T-helper 1 cell treated with Interleukin-12 subunit alpha and Interleukin-12 subunit beta and Interleukin-4 antibody, amounts not matched to agents 30 μg/mL and 1 μg/mL, for 36 hours (primary cell): ENCODE measurements around the gene TMEM164.

Source experiments
- H3K27ac Mint-ChIP-seq: one replicate; pipeline ENCODE4 v1.8.0; 2021; ENCODE audit warnings: mild to moderate bottlenecking, mixed read lengths
- H3K27me3 Mint-ChIP-seq: one replicate; pipeline ENCODE4 v1.8.0; 2021; ENCODE audit warnings: low read depth, mixed read lengths
- H3K36me3 Mint-ChIP-seq: one replicate; pipeline ENCODE4 v1.8.0; 2021; ENCODE audit warnings: low read depth, mixed read lengths
- H3K4me1 Mint-ChIP-seq: one replicate; pipeline ENCODE4 v1.8.0; 2021; ENCODE audit warnings: low read depth, mixed read lengths
- H3K4me3 Mint-ChIP-seq: one replicate; pipeline ENCODE4 v1.8.0; 2021; ENCODE audit warnings: mild to moderate bottlenecking, moderate library complexity, mixed read lengths
- H3K9me3 Mint-ChIP-seq: one replicate; pipeline ENCODE4 v1.8.0; 2021; ENCODE audit warnings: mixed read lengths

Gene TMEM164

DNA sequence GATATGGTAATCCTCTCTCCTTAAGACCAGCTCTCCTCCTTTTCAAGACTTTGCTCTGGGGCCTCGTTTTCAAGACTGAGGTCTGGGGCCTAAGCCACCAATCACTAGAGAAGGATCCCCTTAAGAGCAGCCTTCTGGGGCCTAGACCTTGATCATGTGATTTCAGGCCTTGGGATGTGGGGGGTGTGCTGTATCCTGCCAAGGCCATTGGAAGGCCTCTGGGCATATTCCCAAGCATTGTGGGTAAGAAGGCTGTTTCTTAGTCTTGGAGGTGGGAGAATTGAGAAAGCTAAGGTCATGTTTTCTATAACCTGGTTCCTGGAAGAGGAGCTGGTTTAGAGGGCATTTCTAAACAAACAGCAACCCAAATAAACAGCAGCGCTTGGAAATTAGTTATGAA, 12.1 kb downstream of the TMEM164 start:
- H3K27me3 Mint-ChIP-seq = no peaks in the 10 kb centered on the region
- H3K4me1 Mint-ChIP-seq = peaks cover 7% of the 10 kb centered on the region
- peaks cover 19% of the 10 kb centered on the region for H3K36me3 Mint-ChIP-seq
- H3K27ac Mint-ChIP-seq = no peak overlapping the region
- no peaks in the 10 kb centered on the region for H3K9me3 Mint-ChIP-seq
- H3K4me3 Mint-ChIP-seq = no peak overlapping the region

DNA sequence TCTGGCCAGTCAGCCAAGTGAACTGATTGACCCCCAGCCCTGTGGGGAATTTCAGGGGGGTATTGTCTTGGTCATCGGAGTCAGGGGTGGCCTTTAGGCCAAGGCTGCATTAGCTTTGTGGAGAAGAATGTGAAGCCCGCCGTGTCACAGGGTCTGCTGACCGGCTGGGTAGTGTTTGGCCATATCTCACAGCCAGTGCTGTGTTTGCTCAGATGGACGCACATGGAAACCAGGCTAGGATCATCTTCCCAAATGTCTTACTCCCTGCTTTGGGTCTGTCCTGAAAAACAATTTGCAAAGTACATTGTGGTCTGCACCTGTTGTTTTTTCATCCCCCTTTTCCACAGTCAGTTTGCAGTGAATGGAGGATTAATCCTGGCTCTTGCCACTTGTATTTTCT, 13.0 kb downstream of the TMEM164 start:
- H3K4me1 Mint-ChIP-seq = peaks cover 7% of the 10 kb centered on the region
- no peaks in the 10 kb centered on the region for H3K9me3 Mint-ChIP-seq
- no peak overlapping the region for H3K4me3 Mint-ChIP-seq
- no peaks in the 10 kb centered on the region for H3K27me3 Mint-ChIP-seq
- H3K36me3 Mint-ChIP-seq = peaks cover 16% of the 10 kb centered on the region
- H3K27ac Mint-ChIP-seq = no peak overlapping the region

DNA sequence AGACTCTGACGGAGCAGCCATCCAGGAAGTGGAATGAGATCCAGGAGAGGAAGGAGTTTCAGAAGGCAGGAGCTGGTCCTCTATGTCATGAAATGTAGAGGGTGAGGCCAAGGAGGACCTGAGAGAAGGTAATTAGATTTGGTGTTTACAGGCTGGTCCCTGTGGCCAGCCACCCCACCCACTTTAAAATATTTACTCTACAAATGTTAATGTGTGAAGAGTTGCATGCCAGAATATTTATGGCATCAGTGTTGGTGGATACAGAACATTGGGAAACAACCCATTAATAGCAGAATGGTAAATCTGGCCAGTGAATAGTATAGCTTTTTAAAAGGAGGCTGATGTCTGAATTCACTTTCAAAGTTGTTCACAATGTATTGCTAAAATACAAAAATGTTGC, 17.6 kb downstream of the TMEM164 start:
- Mint-ChIP-seq H3K36me3 (peaks cover 15% of the 10 kb centered on the region), H3K4me3 (no peak overlapping the region), H3K27me3 (no peaks in the 10 kb centered on the region), H3K9me3 (no peaks in the 10 kb centered on the region), H3K4me1 (peaks cover 3% of the 10 kb centered on the region), H3K27ac (no peak overlapping the region)

DNA sequence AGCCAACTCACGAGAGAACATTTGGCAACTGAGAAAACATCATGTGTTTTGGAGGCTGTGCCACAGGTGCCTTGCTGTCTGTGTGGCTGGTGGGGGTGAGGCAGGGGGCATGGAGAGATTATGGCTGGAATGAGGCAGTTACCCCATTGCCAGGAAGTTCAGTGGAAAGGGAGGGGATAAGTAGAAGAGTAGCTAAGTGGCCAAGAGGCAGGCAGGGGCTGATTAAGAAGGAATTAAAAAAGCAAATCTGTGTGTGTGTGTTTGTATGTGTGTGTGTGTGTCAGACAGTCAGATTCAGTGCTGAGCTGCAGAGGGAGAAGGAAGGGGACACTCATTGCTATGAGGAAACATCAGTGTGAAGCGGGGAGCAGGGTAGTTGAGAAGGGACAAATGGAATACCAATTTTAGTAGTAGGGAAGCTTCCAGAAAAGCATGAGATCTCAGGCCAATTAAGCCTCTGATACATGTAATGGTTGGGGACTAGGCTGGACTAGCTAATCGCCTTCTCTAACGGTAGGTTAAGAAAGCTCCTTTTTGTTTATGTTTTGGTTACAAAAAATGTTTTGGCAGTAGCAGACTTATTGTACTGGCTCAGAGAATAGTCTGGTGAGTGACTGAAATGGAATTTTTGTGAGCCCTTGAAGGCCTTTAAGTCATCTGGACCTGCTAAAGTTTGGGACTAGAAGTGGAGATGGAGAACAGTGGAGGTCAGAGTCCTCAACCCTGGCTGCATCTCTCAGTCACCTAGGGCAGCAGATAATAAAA, 18.5 kb downstream of the TMEM164 start:
- Mint-ChIP-seq H3K27ac (no peak overlapping the region), H3K36me3 (peaks cover 17% of the 10 kb centered on the region)

DNA sequence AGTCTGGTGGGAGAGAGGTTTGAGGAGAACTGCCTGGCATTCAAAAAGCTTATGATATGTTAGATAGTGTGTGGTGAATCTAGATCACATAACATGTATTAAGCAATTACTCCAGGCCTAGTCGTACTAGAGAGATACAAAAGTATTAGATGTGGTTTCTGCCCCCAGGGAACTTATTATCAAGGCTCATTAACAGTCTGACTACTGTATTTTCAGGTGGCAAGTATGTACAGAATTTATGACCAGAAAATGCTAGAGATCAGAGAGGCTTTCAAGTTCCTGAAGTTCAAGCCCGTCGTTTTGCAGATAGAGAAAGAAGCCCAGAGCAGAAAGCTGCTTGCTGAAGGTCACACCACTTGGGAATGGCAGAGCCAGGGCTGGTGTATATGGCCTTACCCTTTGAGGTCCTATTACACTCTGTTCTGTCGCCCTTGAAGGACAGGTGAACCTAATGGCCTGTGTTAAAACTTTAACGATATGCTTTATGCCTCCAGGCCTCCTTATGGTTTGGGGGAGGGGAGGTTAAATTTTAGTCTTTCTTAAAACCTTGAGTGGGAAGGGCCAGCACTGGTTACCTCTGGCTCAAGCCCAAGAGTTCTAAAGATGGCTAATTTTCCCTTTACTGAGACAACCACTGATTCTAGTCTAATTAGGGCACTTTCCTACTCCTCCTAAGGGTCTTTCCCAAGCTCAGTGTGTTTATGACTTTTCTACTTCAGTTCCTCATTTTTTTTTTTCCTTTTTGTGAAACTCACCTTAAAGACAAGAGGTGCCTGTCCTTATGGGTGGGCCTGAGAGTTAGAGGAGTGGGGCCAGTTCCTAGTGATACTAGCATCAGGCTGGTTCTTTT, 19.9 kb downstream of the TMEM164 start:
- peaks cover 13% of the 10 kb centered on the region for H3K36me3 Mint-ChIP-seq
- no peak overlapping the region for H3K27ac Mint-ChIP-seq
- H3K9me3 Mint-ChIP-seq = no peaks in the 10 kb centered on the region
- peaks cover 3% of the 10 kb centered on the region for H3K4me1 Mint-ChIP-seq
- H3K4me3 Mint-ChIP-seq = no peak overlapping the region
- H3K27me3 Mint-ChIP-seq = no peaks in the 10 kb centered on the region

More for the DNA sequence above, 18.5 kb downstream of the TMEM164 start:
- Mint-ChIP-seq H3K27me3 (no peaks in the 10 kb centered on the region), H3K9me3 (no peaks in the 10 kb centered on the region), H3K4me3 (no peak overlapping the region), H3K4me1 (peaks cover 3% of the 10 kb centered on the region)

DNA sequence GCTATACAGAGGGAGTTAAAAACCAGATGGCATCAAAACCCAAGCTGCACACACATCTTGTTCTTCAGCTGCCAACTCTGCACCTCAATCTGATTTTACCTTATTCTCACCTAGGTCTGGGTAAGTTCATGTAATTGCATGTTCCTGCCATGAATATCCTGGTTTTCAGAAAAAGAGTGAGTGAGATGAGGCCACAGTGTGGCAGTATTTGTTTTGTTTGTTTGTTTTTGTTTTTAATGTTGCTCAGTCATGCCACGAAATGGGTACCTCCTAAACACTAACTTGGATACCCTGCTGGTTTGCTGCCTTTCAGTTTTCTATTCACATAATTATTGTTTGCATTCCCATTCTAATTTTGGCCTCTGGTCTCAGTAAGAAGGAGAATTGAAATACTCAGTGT, 22.5 kb downstream of the TMEM164 start:
- H3K4me1 Mint-ChIP-seq = no peaks in the 10 kb centered on the region
- H3K27ac Mint-ChIP-seq = no peak overlapping the region
- H3K9me3 Mint-ChIP-seq = no peaks in the 10 kb centered on the region
- no peak overlapping the region for H3K4me3 Mint-ChIP-seq
- peaks cover 8% of the 10 kb centered on the region for H3K36me3 Mint-ChIP-seq
- H3K27me3 Mint-ChIP-seq = no peaks in the 10 kb centered on the region

DNA sequence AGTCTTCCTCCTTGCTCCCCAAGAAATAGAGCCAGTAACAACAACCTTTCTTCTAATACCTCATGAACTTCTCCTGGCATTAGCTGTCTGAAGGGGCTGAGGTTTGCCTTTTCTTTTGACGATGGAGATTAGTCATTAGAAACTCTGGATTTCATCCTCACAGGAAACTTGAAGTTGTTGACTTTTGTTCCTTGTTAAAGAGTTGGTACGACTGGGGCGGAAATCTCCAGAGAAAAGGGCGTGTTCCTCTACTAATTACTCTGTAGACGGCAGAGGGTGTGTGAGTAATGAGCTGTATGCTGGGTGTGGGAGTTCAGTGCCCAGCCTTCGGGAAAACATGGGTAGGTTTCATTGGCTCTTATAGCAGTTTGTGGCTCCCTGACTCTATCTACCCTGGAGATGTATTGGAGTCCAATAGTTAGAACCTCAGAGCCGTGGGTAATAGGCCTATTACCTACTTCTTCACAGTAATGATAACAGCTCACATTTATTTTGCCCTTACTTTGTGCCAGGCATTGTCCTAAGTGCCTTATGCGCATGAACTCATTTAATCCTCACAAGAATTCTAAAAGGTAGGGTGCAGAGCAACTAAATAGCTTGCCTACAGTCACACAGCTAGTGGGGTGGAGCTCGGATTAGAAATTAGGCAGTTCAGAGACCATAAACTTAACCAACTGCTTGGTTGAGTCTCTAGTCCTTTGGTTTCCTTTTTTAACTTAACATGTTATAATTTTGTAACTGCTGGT, 23.4 kb downstream of the TMEM164 start:
- Mint-ChIP-seq H3K4me1 (no peaks in the 10 kb centered on the region), H3K9me3 (no peaks in the 10 kb centered on the region), H3K27me3 (no peaks in the 10 kb centered on the region), H3K36me3 (peaks cover 8% of the 10 kb centered on the region), H3K4me3 (no peak overlapping the region), H3K27ac (no peak overlapping the region)

DNA sequence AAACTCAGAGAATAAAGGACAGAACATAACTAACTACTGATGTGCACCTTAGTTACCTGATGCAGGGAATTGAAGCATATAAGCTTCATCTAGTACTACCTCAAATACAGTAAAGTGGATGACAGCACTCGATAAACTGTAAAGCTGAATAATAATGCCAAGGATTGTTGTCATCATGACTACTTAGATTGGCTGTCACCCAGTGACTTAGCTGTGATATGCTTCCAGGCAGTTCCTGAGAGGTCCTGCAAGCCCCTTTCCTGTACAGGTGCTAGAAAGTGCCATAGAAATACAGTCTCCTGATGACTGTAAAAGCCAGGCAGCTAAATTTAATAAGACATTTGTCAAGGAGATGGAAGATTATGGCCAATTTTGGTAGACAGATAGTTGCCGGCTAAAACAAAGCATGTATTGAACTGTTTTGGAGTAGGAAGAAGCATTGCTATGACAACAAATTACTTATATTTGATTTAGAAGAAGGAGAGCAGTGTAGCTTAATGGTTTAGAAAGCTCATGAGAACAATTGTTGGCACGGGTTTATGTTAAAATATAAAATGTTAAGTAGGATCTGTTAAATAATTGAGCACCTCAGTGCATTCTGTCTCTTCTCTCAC, 29.7 kb downstream of the TMEM164 start:
- no peak overlapping the region for H3K27ac Mint-ChIP-seq

DNA sequence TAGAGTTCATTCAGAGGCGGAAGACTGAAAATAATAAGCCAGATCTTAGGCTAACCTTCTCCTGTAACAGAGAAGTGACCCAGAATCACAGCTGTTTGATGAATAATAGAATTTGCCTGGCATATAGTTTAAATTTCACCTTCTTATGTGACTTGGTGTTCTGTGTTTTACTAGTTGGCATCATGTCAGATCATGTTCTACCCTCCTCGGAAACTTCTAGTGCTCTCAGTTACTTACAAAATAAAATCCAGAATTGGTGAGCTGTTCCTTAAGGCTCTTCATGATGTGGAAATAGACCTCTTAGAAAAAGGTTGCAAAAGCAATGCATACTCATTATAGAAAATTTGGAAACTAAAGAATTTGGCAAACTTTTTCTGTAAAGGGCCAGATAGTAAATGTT, 31.1 kb downstream of the TMEM164 start:
- peaks cover 2% of the 10 kb centered on the region for H3K36me3 Mint-ChIP-seq
- H3K4me1 Mint-ChIP-seq = peaks cover 2% of the 10 kb centered on the region
- no peaks in the 10 kb centered on the region for H3K9me3 Mint-ChIP-seq
- H3K27me3 Mint-ChIP-seq = no peaks in the 10 kb centered on the region
- no peak overlapping the region for H3K27ac Mint-ChIP-seq
- H3K4me3 Mint-ChIP-seq = no peak overlapping the region

More for the DNA sequence above, 29.7 kb downstream of the TMEM164 start:
- no peaks in the 10 kb centered on the region for H3K9me3 Mint-ChIP-seq
- peaks cover 2% of the 10 kb centered on the region for H3K4me1 Mint-ChIP-seq
- H3K36me3 Mint-ChIP-seq = peaks cover 4% of the 10 kb centered on the region
- no peaks in the 10 kb centered on the region for H3K27me3 Mint-ChIP-seq
- no peak overlapping the region for H3K4me3 Mint-ChIP-seq

DNA sequence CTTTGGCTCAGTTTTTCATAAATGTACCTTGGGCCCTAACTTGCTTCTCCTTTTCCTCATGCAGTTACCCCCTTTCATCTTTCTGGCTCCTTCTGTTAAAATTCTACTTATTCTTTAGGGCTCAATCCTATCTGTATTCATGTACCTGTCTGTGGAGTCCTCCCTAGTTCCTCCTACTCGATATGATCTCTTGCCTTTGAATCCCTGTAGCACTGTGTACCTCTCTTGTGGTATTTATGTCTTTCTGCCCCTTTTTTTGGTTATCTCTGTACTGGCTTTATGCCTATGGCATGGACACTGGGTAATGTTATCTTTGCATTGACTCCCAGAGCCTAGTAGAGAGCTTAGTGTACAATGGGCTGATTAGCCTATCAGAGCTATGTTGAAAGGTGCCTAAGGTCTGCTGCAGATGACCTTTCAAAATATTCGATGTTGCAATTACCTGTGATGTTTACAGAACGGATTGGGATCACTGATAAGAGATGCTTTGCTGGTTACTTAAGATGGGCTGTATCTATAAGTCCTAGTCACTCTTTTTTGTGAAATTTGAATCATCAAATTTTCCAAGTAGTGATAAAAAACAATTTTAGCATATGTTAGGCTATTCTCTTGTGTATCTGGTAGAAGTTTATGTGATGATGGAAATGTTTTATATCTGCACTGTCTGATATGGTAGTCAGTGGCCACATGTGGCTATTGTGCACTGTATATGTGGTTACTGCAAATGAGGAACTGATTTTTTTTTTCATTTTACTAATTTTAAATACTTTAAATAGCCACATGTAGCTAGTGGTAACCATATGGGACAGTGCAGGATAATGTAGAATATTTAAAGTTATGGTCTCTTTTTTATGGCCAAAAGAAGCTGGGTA, 33.5 kb downstream of the TMEM164 start:
- H3K9me3 Mint-ChIP-seq = no peaks in the 10 kb centered on the region
- no peaks in the 10 kb centered on the region for H3K27me3 Mint-ChIP-seq

DNA sequence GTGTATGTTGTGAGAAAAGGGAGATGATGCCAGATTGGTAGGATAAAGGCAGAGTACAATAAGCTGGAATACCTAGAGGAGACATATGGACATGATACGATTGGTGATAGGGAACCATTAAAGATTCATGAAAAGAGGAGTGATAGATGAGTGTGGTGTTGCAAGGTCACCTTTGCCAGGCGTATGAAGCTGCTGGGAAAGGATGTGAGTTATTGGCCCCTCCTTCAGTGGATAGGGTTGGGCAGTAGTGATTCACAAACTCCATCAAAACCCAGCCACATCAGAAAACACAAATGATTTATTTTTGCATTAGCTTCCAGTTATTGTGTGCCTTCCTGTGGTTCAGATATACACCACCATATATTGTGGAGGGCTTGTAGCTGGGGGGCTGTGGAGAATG, 34.3 kb downstream of the TMEM164 start:
- Mint-ChIP-seq H3K9me3 (no peaks in the 10 kb centered on the region), H3K27me3 (no peaks in the 10 kb centered on the region), H3K4me3 (no peak overlapping the region), H3K27ac (no peak overlapping the region), H3K36me3 (peaks cover 2% of the 10 kb centered on the region), H3K4me1 (peaks cover 3% of the 10 kb centered on the region)

More for the DNA sequence above, 33.5 kb downstream of the TMEM164 start:
- Mint-ChIP-seq H3K27ac (no peak overlapping the region), H3K4me3 (no peak overlapping the region), H3K36me3 (peaks cover 2% of the 10 kb centered on the region), H3K4me1 (peaks cover 2% of the 10 kb centered on the region)

DNA sequence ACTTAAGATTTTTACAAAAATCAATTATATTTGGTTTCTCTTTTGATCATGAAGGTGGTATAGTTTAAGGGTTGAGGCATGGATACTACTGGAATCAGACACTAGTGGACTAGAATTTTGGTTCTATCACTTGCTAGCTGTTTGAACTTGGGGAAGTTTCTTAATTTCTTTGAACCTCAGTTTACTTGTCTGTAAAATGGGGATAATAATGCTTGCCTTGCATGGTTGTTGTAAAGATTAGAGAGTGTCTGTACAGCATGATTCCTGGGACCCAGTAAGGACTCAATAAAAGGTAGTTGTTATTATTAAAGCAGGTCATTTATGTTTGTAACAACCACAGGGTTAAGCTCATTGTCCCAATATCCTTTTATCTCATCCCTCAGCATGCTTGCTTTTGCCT, 36.0 kb downstream of the TMEM164 start:
- no peak overlapping the region for H3K27ac Mint-ChIP-seq
- H3K27me3 Mint-ChIP-seq = no peaks in the 10 kb centered on the region
- peaks cover 6% of the 10 kb centered on the region for H3K4me1 Mint-ChIP-seq

DNA sequence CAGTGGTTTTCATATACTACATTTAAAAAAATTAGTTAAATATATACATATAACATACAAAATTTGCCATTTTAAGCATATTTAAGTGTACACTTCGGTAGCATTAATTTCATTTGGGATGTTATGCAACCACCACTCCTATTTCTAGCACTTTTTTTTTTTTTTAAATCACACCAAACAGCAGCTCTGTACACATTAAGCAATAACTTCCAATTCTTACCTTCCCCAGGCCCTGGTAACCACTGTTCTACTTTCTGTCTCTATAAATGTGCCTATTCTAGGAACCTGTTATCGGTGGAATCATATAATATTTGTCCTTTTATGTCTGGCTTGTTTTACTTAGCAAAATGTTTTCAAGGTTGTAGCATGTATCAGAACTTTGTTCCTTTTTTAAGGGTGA, 39.1 kb downstream of the TMEM164 start:
- no peak overlapping the region for H3K27ac Mint-ChIP-seq
- H3K27me3 Mint-ChIP-seq = no peaks in the 10 kb centered on the region
- no peaks in the 10 kb centered on the region for H3K9me3 Mint-ChIP-seq
- H3K4me1 Mint-ChIP-seq = peaks cover 5% of the 10 kb centered on the region
- no peaks in the 10 kb centered on the region for H3K36me3 Mint-ChIP-seq
- H3K4me3 Mint-ChIP-seq = no peak overlapping the region

More for the DNA sequence above, 36.0 kb downstream of the TMEM164 start:
- Mint-ChIP-seq H3K36me3 (peaks cover 2% of the 10 kb centered on the region), H3K4me3 (no peak overlapping the region), H3K9me3 (no peaks in the 10 kb centered on the region)
